ENCODE results near the gene SPSB1. TPM values are rescaled to one million over a fixed set of nuclear protein-coding genes. Genes with fewer than 3 reads are reported as not detected.

Gene SPSB1
- total and polyA plus RNA-seq, 2 of the 4 experiments (the other 2 are of a cell fraction), result 16.7 to 19.8 TPM

GRCh38 chr1:9350013-9350908 lies 57.6 kb downstream of the SPSB1 start (continued):
- no peak for TF ChIP-seq MXI1 (IDR thresholded peaks at IDR 0.05; ENCODE audit: borderline replicate concordance, low read depth, low read length)
- no peak for TF ChIP-seq NFE2L2 (IDR thresholded peaks at IDR 0.05; ENCODE audit: low read depth, low read length)

- in situ Hi-C loops (cut with MboI; ENCODE audit: low sequenced_read_pairs) (no loop called here), intact Hi-C loops (cut with micrococcal nuclease) (no loop called here)
- WGBS, 2 experiments (ENCODE audit: extremely low coverage in 2 of 2, insufficient read length in 1 of 2), result no CpG with 5 or more reads among the region's 4 CpGs
Measured at GRCh38 chr1:9350960-9351359, 58.3 kb downstream of the SPSB1 start.

More at GRCh38 chr1:9350960-9351359, 58.3 kb downstream of the SPSB1 start:
- Histone ChIP-seq H3K18ac (ENCODE audit: low read depth, low read length) (no peak overlapping the region), H4K91ac (ENCODE audit: insufficient read depth, low read depth, low read length) (no peak overlapping the region), H3K79me1 (ENCODE audit: low read depth in 1 of 2, low read length in 2 of 2) (peaks cover 31 to 87% of the 10 kb centered on the region in 2 experiments), H3K4me3 (ENCODE audit: insufficient read depth, low read depth, low read length) (no peak overlapping the region), H3K4me2 (ENCODE audit: low read depth, low read length) (no peak overlapping the region), H3K56ac (ENCODE audit: extremely low read depth, insufficient read depth, low read length) (no peak overlapping the region), H3K36me3 (ENCODE audit: control insufficient read depth, insufficient read depth, low read length) (peaks cover 5% of the 10 kb centered on the region; the same call in 1 of the 2 replicates), H2AK5ac (ENCODE audit: low read depth, low read length) (no peak overlapping the region), H4K20me1 (ENCODE audit: insufficient read depth, low read length) (peaks cover 90% of the 10 kb centered on the region), H4K8ac (ENCODE audit: low read depth in 2 of 2, low read length in 2 of 2) (no peak overlapping the region), H4K5ac (ENCODE audit: low read depth, low read length) (no peak overlapping the region), H2BK20ac (ENCODE audit: low read depth, low read length) (no peak overlapping the region), H2BK120ac (ENCODE audit: low read depth, low read length) (no peak overlapping the region), H3K4ac (ENCODE audit: low read depth, low read length) (no peak overlapping the region), H3K27ac (ENCODE audit: insufficient read depth, low read length) (no peak overlapping the region), H2AK9ac (replicated peaks; ENCODE audit: low read depth, low read length, poor library complexity) (peak overlapping the region; percentile 60), H3K14ac (replicated peaks; ENCODE audit: low read depth, low read length) (no peak overlapping the region), H3K9ac (ENCODE audit: low read depth, low read length) (no peak overlapping the region), H3K27me3 (ENCODE audit: control insufficient read depth, insufficient read depth, low read length) (no peaks in the 10 kb centered on the region), H2BK15ac (ENCODE audit: low read depth, low read length) (no peak overlapping the region), H3K4me1 (ENCODE audit: control insufficient read depth, insufficient read depth, low read length) (peaks cover 13% of the 10 kb centered on the region), H2AFZ (replicated peaks; ENCODE audit: low read length, poor library complexity) (no peak overlapping the region), H3K9me1 (ENCODE audit: insufficient read depth, low read length) (peaks cover 37% of the 10 kb centered on the region), H2BK5ac (ENCODE audit: low read depth, low read length, poor library complexity, severe bottlenecking) (no peak overlapping the region), H3K9me3 (ENCODE audit: control insufficient read depth, insufficient read depth, low read length) (no peaks in the 10 kb centered on the region), H3K23ac (ENCODE audit: low read depth, low read length) (no peak overlapping the region)
- CTCF ChIA-PET, result no interaction called here
- dilution Hi-C loops (cut with HindIII; ENCODE audit: low sequenced_read_pairs, unreplicated experiment), result no loop called here
- no TSS peak for BruUV-seq (replicated peaks)
- DNase-seq (no peak), ATAC-seq (ENCODE audit: low read depth) (no peak)
- POLR2A ChIA-PET (ENCODE audit: unreplicated experiment), result no interaction called here
- TF ChIP-seq BHLHE40 (IDR thresholded peaks at IDR 0.05; ENCODE audit: low read depth, low read length) (no peak), CHD1 (IDR thresholded peaks at IDR 0.05; ENCODE audit: low read depth, low read length) (no peak)

Data from IMR-90 (cell line).